Transverse colon (tissue), 4 donors: ENCODE data around the gene CCDC91. TPM values are rescaled to one million over a fixed set of nuclear protein-coding genes. Genes with fewer than 3 reads are reported as not detected.

ENCODE experiments used
- DNase-seq: peaks from one replicate; pipeline ENCODE4 v3.0.0-alpha.2; 2019
- H3K27ac ChIP-seq, 4 donors: fragments of 200-600 bp; sonication (generic); 2 replicates each; pipeline ENCODE4 v1.5.1; 2016 to 2018; ENCODE audit warnings: inconsistent platforms in 4 of 4
- H3K27me3 ChIP-seq: fragments of 200-600 bp; sonication (generic); 2 replicates; pipeline ENCODE4 v1.5.1; 2017; ENCODE audit warnings: inconsistent platforms
- H3K36me3 ChIP-seq, 4 donors: fragments of 200-600 bp; sonication (generic); 2 replicates each; pipeline ENCODE4 v1.5.1; 2017 to 2019; ENCODE audit warnings: inconsistent platforms in 4 of 4
- H3K4me1 ChIP-seq, 4 donors: fragments of 200-600 bp; sonication (generic); 2 replicates each; pipeline ENCODE4 v1.5.1; 2017 to 2020; ENCODE audit warnings: inconsistent platforms in 4 of 4
- H3K4me3 ChIP-seq, 4 donors: fragments of 200-600 bp; sonication (generic); 1 replicate in 1 of 4; 2 replicates in 3 of 4; pipeline versions ENCODE4 v1.5.1 to v1.6.1; 2017 to 2019; ENCODE audit warnings: inconsistent platforms in 4 of 4
- H3K9me3 ChIP-seq, 2 donors: fragments of 200-600 bp; sonication (generic); 2 replicates each; pipeline ENCODE4 v1.5.1; 2017 to 2019; ENCODE audit warnings: inconsistent platforms in 2 of 2
- CTCF ChIP-seq, 5 experiments: fragments of 200-600 bp in 3 of 5; fragments of 450-650 bp in 2 of 5; sonication (generic) in 3 of 5; IDR thresholded peaks; 1 replicate in 2 of 5; 2 replicates in 3 of 5; pipeline ENCODE4 v1.5.1; 2016 to 2017; ENCODE audit warnings: antibody characterized with exemption in 5 of 5, inconsistent platforms in 3 of 5, mild to moderate bottlenecking in 2 of 5, moderate library complexity in 1 of 5
- EP300 ChIP-seq: sonication (generic); formaldehyde crosslinking; IDR thresholded peaks from one replicate; pipeline ENCODE4 v1.6.1; 2017; ENCODE audit warnings: antibody characterized with exemption, low read depth
- POLR2A ChIP-seq: fragments of 450-650 bp; IDR thresholded peaks from one replicate; pipeline ENCODE4 v1.6.1; 2016; ENCODE audit warnings: antibody characterized with exemption, mild to moderate bottlenecking, moderate library complexity
- POLR2AphosphoS5 ChIP-seq, 3 donors: sonication (generic); formaldehyde crosslinking; IDR thresholded peaks; one replicate each; pipeline ENCODE4 v1.6.1; 2016; ENCODE audit warnings: antibody characterized with exemption in 3 of 3
- WGBS, 2 donors: methylation state at CpG; one replicate each; pipeline ENCODE4 v1.1.5; 2018; ENCODE audit warnings: low coverage in 1 of 2; 5-methylcytosine and 5-hydroxymethylcytosine counted together
- in situ Hi-C, 4 donors: fragments of 200-750 bp; cut with MboI; loops; one replicate each; pipeline versions ENCODE4 v1.15.0 to v1.15.1; 2017; ENCODE audit warnings: low sequenced_read_pairs in 3 of 4, low pct_ligation_motif_present in 1 of 4, low pct_unique_long_range_greater_than_20kb in 1 of 4
- intact Hi-C: fragments of 100-400 bp; cut with DNase I; formaldehyde crosslinking; loops from one replicate; pipeline ENCODE4 v1.15.1; 2023; ENCODE audit warnings: low total_unique reads
- total RNA-seq, 4 donors: library from RNA; depleted of rRNA; stranded (reverse); fragments of >200 nt; gene quantifications; one replicate each; pipeline ENCODE4 v1.1.0, GENCODE V29; 2016

Gene CCDC91
- total RNA-seq, 4 donors from 2014 or later = 8.4 to 37.8 (median 35.5) TPM

GRCh38 chr12:28517101-28517500 is 326.8 kb downstream of the CCDC91 start:
- TF ChIP-seq CTCF (IDR thresholded peaks at IDR 0.05) (no peak), POLR2AphosphoS5 (IDR thresholded peaks at IDR 0.05) (no peak), EP300 (no peak), POLR2A (no peak)
- in situ Hi-C loops = no loop called here
- intact Hi-C loops = no loop called here
- DNase-seq = no peak
- no peak overlapping the region for H3K4me3 ChIP-seq
- no peaks in the 10 kb centered on the region for H3K4me1 ChIP-seq
- no peaks in the 10 kb centered on the region for H3K27me3 ChIP-seq
- H3K27ac ChIP-seq = no peak overlapping the region
- no peaks in the 10 kb centered on the region for H3K9me3 ChIP-seq
- 0 to 32% methylated on average over 1 of the region's 1 CpG for WGBS, 2 donors
- no peaks in the 10 kb centered on the region for H3K36me3 ChIP-seq

- no peak overlapping the region for H3K27ac ChIP-seq
- no peaks in the 10 kb centered on the region for H3K4me1 ChIP-seq
- DNase-seq = no peak
- intact Hi-C loops = no loop called here
- H3K36me3 ChIP-seq = no peaks in the 10 kb centered on the region
- no peak overlapping the region for H3K4me3 ChIP-seq
- TF ChIP-seq CTCF (IDR thresholded peaks at IDR 0.05) (no peak), POLR2AphosphoS5 (IDR thresholded peaks at IDR 0.05) (no peak), POLR2A (no peak), EP300 (no peak)
- 98% methylated on average over 5 of the region's 5 CpGs; no CpG with 5 or more reads in 1 of the 2 donors for WGBS, 2 donors
- H3K27me3 ChIP-seq = no peaks in the 10 kb centered on the region
- peaks cover 4 to 9% of the 10 kb centered on the region in 2 donors for H3K9me3 ChIP-seq
- in situ Hi-C loops = no loop called here
Observed at GRCh38 chr12:28527631-28528249, 337.5 kb downstream of the CCDC91 start.

- H3K9me3 ChIP-seq = no peaks in the 10 kb centered on the region
- in situ Hi-C loops (no loop called here), intact Hi-C loops (no loop called here)
- no peak overlapping the region for H3K4me3 ChIP-seq
- WGBS, 2 donors = 80 to 81% methylated on average over 2 of the region's 2 CpGs
- H3K27ac ChIP-seq = no peak overlapping the region
- TF ChIP-seq POLR2A = no peak
- no peak for TF ChIP-seq CTCF (IDR thresholded peaks at IDR 0.05)
- TF ChIP-seq EP300 = no peak
- H3K27me3 ChIP-seq = no peaks in the 10 kb centered on the region
- no peak for DNase-seq
- H3K36me3 ChIP-seq = no peaks in the 10 kb centered on the region
- peaks cover 0 to 10% (median 0%) of the 10 kb centered on the region in 4 donors for H3K4me1 ChIP-seq
Observed at GRCh38 chr12:28535216-28535615, 345.0 kb downstream of the CCDC91 start.

- Histone ChIP-seq H3K36me3 (no peaks in the 10 kb centered on the region), H3K9me3 (no peaks in the 10 kb centered on the region), H3K4me3 (no peak overlapping the region), H3K27me3 (no peaks in the 10 kb centered on the region), H3K4me1 (peaks cover 0 to 10% (median 0%) of the 10 kb centered on the region in 4 donors), H3K27ac (no peak overlapping the region)
- TF ChIP-seq CTCF (IDR thresholded peaks at IDR 0.05) (no peak), EP300 (no peak), POLR2AphosphoS5 (IDR thresholded peaks at IDR 0.05) (no peak), POLR2A (no peak)
- no peak for DNase-seq
- WGBS, 2 donors = 70 to 75% methylated on average over 2 of the region's 2 CpGs
- in situ Hi-C loops (no loop called here), intact Hi-C loops (no loop called here)
Observed at GRCh38 chr12:28536088-28536487, 345.8 kb downstream of the CCDC91 start.
